Measurements from ENCODE around the gene PNPT1. TPM values are rescaled to one million over a fixed set of nuclear protein-coding genes. Genes with fewer than 3 reads are reported as not detected.
"Not testable (repeated sequence)": the region's sequence is repeated elsewhere in the genome, so short reads cannot be mapped to it uniquely, and the experiment has no call there.

Gene PNPT1
- total and polyA plus RNA-seq, 9 of the 15 experiments (the other 6 are each of a cell fraction or from before 2014, with no cell fraction given): 46.5 to 104 (median 62.7) TPM

DNA sequence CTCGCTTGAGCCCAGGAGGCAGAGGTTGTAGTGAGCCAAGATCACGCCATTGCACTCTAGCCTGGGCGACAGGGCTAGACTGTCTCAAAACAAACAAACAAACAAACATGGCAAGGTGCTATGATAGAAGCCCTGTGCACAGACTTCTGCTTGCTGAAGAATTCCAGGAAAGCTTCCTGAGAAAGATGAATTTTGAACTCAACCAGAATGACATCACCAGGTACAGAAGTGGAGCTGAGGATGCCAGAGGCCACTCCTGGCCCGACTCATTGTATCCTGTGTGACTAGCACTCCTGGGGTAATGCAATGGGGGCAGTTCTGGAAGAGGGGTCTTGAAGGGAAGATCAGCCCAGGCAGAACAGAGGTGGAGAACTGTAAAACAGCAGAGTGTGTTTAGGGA lies 22.0 kb upstream of the PNPT1 start:
- Histone ChIP-seq H3K4me1 (replicated peaks in 1 of 2; ENCODE audit: control insufficient read depth in 2 of 2, insufficient read depth in 2 of 2, low read length in 2 of 2) (no peaks in the 10 kb centered on the region), H3K4me2 (ENCODE audit: insufficient read depth, low read length) (no peak overlapping the region), H3K9me3 (replicated peaks; ENCODE audit: control insufficient read depth, insufficient read depth, low read depth, low read length) (no peaks in the 10 kb centered on the region), H3K27me3 (ENCODE audit: control insufficient read depth in 2 of 2, insufficient read depth in 2 of 2, low read length in 2 of 2) (peaks cover 4 to 15% of the 10 kb centered on the region in 2 experiments; a peak in 4 of 5 replicates), H3K79me2 (ENCODE audit: control insufficient read depth, insufficient read depth, low read length) (no peaks in the 10 kb centered on the region), H3K9ac (ENCODE audit: insufficient read depth in 1 of 2, low read depth in 2 of 2, low read length in 2 of 2) (no peak overlapping the region), H3K9me1 (ENCODE audit: control insufficient read depth, insufficient read depth, low read length) (no peaks in the 10 kb centered on the region), H4K20me1 (replicated peaks; ENCODE audit: control insufficient read depth, insufficient read depth, low read length) (no peaks in the 10 kb centered on the region), H3K4me3 (no peak overlapping the region), H3K36me3 (ENCODE audit: control insufficient read depth, insufficient read depth, low read length) (no peaks in the 10 kb centered on the region), H3K27ac (ENCODE audit: extremely low read depth, low read depth, low read length) (no peak overlapping the region), H2AFZ (ENCODE audit: low read depth, low read length) (no peak overlapping the region)
- DNase-seq (ENCODE audit: extremely low read depth in 1 of 4, low spot score in 3 of 4) (no peak), ATAC-seq (no peak), FAIRE-seq (no peak)
- CTCF ChIA-PET (ENCODE audit: low intra/inter-chr PET ratio): no interaction called here
- BruUV-seq (replicated peaks): no TSS peak
- TF ChIP-seq BHLHE40 (IDR thresholded peaks at IDR 0.05; ENCODE audit: low read length) (no peak), ZNF780A (CRISPR knock-in tag; IDR thresholded peaks at IDR 0.05) (no peak), ZBED1 (IDR thresholded peaks at IDR 0.05) (no peak), YY1 (IDR thresholded peaks at IDR 0.05; ENCODE audit: borderline replicate concordance in 1 of 3, control insufficient read depth in 1 of 3, extremely low read depth in 1 of 3, insufficient read depth in 3 of 3, insufficient read length in 1 of 3, insufficient replicate concordance in 2 of 3, low read depth in 1 of 3, low read length in 2 of 3) (no peak), ZEB2 (IDR thresholded peaks at IDR 0.05) (no peak), BCOR (IDR thresholded peaks at IDR 0.05) (no peak), XRCC5 (IDR thresholded peaks at IDR 0.05; ENCODE audit: low read depth, low read length) (no peak), ZNF561 (CRISPR knock-in tag; conservative IDR thresholded peaks at IDR 0.05) (no peak), WHSC1 (IDR thresholded peaks at IDR 0.05; ENCODE audit: low read length) (no peak)
- 6% methylated on average over 4 of the region's 4 CpGs for WGBS (ENCODE audit: insufficient coverage, low coverage, missing lambda C conversion rate)
- intact Hi-C loops (cut with micrococcal nuclease): loop anchor here (5.0 to 10.0 kb wide), 3 partner anchors 52 to 1782 kb away; no protein-coding TSS in a partner anchor
- POLR2A ChIA-PET: interaction anchor here (0.5 to 0.6 kb wide), 2 partner anchors 390 to 432 kb away, joined by 3 read pairs; no protein-coding TSS in a partner anchor
- in situ Hi-C loops (cut with MboI): loop anchor here (5.0 to 25.0 kb wide), 3 partner anchors 292 to 1797 kb away; no protein-coding TSS in a partner anchor

DNA sequence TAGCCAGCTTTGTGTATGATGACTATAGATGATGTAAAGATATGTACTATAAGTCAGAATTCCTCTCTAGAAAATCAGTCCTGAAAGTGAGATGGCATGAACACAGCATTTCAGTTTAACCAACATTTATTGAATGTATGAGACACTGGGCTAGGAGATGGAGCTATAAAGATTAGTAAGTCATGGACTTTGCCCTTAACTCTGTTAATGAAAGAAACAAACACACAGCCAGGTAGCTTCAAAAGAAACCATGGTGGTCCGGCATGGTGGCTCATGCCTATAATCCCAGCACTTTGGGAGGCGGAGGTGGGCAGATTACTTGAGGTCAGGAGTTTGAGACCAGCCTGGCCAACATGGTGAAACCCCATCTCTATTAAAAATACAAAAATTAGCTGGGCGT lies 21.5 kb upstream of the PNPT1 start:
- DNase-seq (ENCODE audit: extremely low read depth in 1 of 4, low spot score in 3 of 4); H3K9me1 ChIP-seq (ENCODE audit: control insufficient read depth, insufficient read depth, low read length); H2AFZ ChIP-seq (ENCODE audit: low read depth, low read length); CTCF ChIA-PET (ENCODE audit: low intra/inter-chr PET ratio); H3K4me3 ChIP-seq; H4K20me1 ChIP-seq (replicated peaks; ENCODE audit: control insufficient read depth, insufficient read depth, low read length); ATAC-seq; H3K4me2 ChIP-seq (ENCODE audit: insufficient read depth, low read length); H3K9ac ChIP-seq (ENCODE audit: insufficient read depth in 1 of 2, low read depth in 2 of 2, low read length in 2 of 2); H3K27ac ChIP-seq (ENCODE audit: extremely low read depth, low read depth, low read length); H3K36me3 ChIP-seq (ENCODE audit: control insufficient read depth, insufficient read depth, low read length); BruUV-seq (replicated peaks); H3K4me1 ChIP-seq (replicated peaks in 1 of 2; ENCODE audit: control insufficient read depth in 2 of 2, insufficient read depth in 2 of 2, low read length in 2 of 2); H3K9me3 ChIP-seq (replicated peaks; ENCODE audit: control insufficient read depth, insufficient read depth, low read depth, low read length); H3K79me2 ChIP-seq (ENCODE audit: control insufficient read depth, insufficient read depth, low read length); FAIRE-seq: not testable (repeated sequence)
- intact Hi-C loops (cut with micrococcal nuclease): loop anchor here (5.0 to 10.0 kb wide), 3 partner anchors 52 to 1782 kb away; no protein-coding TSS in a partner anchor
- in situ Hi-C loops (cut with MboI): loop anchor here (5.0 to 25.0 kb wide), 3 partner anchors 292 to 1797 kb away; no protein-coding TSS in a partner anchor
- POLR2A ChIA-PET: interaction anchor here (0.5 to 0.6 kb wide), 3 partner anchors 11 to 433 kb away, joined by 3 read pairs; no protein-coding TSS in a partner anchor
- WGBS (ENCODE audit: insufficient coverage, low coverage, missing lambda C conversion rate): 3% methylated on average over 3 of the region's 3 CpGs
- H3K27me3 ChIP-seq (ENCODE audit: control insufficient read depth in 2 of 2, insufficient read depth in 2 of 2, low read length in 2 of 2): peaks cover 4 to 12% of the 10 kb centered on the region in 2 experiments; a peak in 4 of 5 replicates

Measured in K562 (cell line).